ENCODE data around the gene PFKFB3.

GRCh38 chr10:6173203-6173602 lies 29.5 kb upstream of the PFKFB3 start:
- TF ChIP-seq, protein P1, sequence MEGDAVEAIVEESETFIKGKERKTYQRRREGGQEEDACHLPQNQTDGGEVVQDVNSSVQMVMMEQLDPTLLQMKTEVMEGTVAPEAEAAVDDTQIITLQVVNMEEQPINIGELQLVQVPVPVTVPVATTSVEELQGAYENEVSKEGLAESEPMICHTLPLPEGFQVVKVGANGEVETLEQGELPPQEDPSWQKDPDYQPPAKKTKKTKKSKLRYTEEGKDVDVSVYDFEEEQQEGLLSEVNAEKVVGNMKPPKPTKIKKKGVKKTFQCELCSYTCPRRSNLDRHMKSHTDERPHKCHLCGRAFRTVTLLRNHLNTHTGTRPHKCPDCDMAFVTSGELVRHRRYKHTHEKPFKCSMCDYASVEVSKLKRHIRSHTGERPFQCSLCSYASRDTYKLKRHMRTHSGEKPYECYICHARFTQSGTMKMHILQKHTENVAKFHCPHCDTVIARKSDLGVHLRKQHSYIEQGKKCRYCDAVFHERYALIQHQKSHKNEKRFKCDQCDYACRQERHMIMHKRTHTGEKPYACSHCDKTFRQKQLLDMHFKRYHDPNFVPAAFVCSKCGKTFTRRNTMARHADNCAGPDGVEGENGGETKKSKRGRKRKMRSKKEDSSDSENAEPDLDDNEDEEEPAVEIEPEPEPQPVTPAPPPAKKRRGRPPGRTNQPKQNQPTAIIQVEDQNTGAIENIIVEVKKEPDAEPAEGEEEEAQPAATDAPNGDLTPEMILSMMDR (IDR thresholded peaks at IDR 0.05): no peak
- no peak for TF ChIP-seq POLR2A (IDR thresholded peaks at IDR 0.05)
